ENCODE measurements around the gene SND1.

DNA sequence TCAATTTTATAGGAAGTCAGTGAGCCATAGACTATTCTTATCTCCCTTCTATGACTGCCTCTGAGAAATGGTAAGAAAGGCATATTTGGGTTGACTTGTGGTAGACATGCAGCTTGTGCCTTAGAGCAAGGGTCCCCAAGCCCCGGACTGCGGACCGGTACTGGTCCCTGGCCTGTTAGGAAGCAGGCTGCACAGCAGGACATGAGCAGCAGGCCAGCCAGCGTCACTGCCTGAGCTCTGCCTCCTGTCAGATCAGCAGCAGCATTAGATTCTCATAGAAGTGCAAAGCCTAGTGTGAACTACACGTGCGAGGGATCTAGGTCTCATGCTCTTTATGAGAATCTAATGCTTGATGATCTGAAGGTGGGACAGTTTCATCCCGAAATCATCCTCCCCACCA lies 180.6 kb downstream of the SND1 start:
- TF ChIP-seq CTCF (IDR thresholded peaks at IDR 0.05): no peak
- TF ChIP-seq EZH2 (IDR thresholded peaks at IDR 0.05; ENCODE audit: borderline replicate concordance, insufficient read depth, low read depth, low read length, poor library complexity, severe bottlenecking): no peak

Measured in B cell (primary cell).